Measurements from ENCODE around the gene BBS10. TPM values are rescaled to one million over a fixed set of nuclear protein-coding genes. Genes with fewer than 3 reads are reported as not detected.

The BBS10 gene
- total and polyA plus RNA-seq, 9 of the 15 experiments (the other 6 are each of a cell fraction or from before 2014, with no cell fraction given), result 2.3 to 14.9 (median 5.9) TPM

GRCh38 chr12:76329159-76329558 is 19.1 kb downstream of the BBS10 start (continued):
- no peak for TF ChIP-seq MITF (IDR thresholded peaks at IDR 0.05)
- TF ChIP-seq TRIM24 (IDR thresholded peaks at IDR 0.05), result peak in 1 of 2 experiments; percentile 58; a peak in 2 of 4 replicates
- TF ChIP-seq TEAD4 (IDR thresholded peaks at IDR 0.05; ENCODE audit: low read length), result peak; percentile 53; the same call in 1 of the 2 replicates
- no peak for TF ChIP-seq TEAD4 (CRISPR knock-in tag; IDR thresholded peaks at IDR 0.05; ENCODE audit: borderline replicate concordance)
- peak; percentile 73 to 77 for TF ChIP-seq KDM1A (IDR thresholded peaks at IDR 0.05)
- 0 out of 2 replicates have a peak, but pooled peaks have one; percentile 17 for TF ChIP-seq ZEB2 (IDR thresholded peaks at IDR 0.05)
- peak; percentile 77 for TF ChIP-seq CTBP1 (IDR thresholded peaks at IDR 0.05; ENCODE audit: borderline replicate concordance)
- TF ChIP-seq HDAC1 (IDR thresholded peaks at IDR 0.05), result 0 out of 4 replicates have a peak, but pooled peaks of 1 of the 2 experiments have one; percentile 35
- 0 out of 2 replicates have a peak, but pooled peaks have one; percentile 20 for TF ChIP-seq ATF7 (IDR thresholded peaks at IDR 0.05)
- TF ChIP-seq JUND (IDR thresholded peaks at IDR 0.05; ENCODE audit: borderline replicate concordance, low read depth, low read length), result peak; percentile 85
- peak; percentile 55; the same call in 1 of the 3 replicates for TF ChIP-seq JUND (tag; IDR thresholded peaks at IDR 0.05; ENCODE audit: borderline replicate concordance, low read depth, low read length)
- TF ChIP-seq HMBOX1 (IDR thresholded peaks at IDR 0.05), result no peak
- TF ChIP-seq POLR3A (IDR thresholded peaks at IDR 0.05; ENCODE audit: borderline replicate concordance, extremely low read depth, insufficient read depth, insufficient read length), result no peak
- no peak for TF ChIP-seq MTF1 (CRISPR knock-in tag; IDR thresholded peaks at IDR 0.05; ENCODE audit: borderline replicate concordance)
- TF ChIP-seq HDAC2 (IDR thresholded peaks at IDR 0.05), result peak; percentile 52; the same call in 1 of the 2 replicates
- peak; percentile 83 for TF ChIP-seq ZNF316 (IDR thresholded peaks at IDR 0.05)
- TF ChIP-seq MAFG (tag; conservative IDR thresholded peaks at IDR 0.05), result peak; percentile 71
- TF ChIP-seq RCOR1 (IDR thresholded peaks at IDR 0.05; ENCODE audit: borderline replicate concordance in 1 of 2, low read depth in 2 of 2, low read length in 2 of 2), result peak in 1 of 2 experiments; percentile 94; a peak in 2 of 4 replicates
- TF ChIP-seq ATF3 (IDR thresholded peaks at IDR 0.05), result peak; percentile 71
- TF ChIP-seq ATF3 (CRISPR knock-in tag; conservative IDR thresholded peaks at IDR 0.05), result no peak
- peak; percentile 53; the same call in 1 of the 2 replicates for TF ChIP-seq DPF2 (IDR thresholded peaks at IDR 0.05)
- TF ChIP-seq CREB1 (IDR thresholded peaks at IDR 0.05), result no peak
- no peak for TF ChIP-seq CREB1 (CRISPR knock-in tag; IDR thresholded peaks at IDR 0.05)
- peak; percentile 76 for TF ChIP-seq SMARCA4 (IDR thresholded peaks at IDR 0.05)
- TF ChIP-seq ZBTB7A (IDR thresholded peaks at IDR 0.05; ENCODE audit: borderline replicate concordance, control insufficient read depth, low read depth, low read length), result no peak
- TF ChIP-seq EP300 (IDR thresholded peaks at IDR 0.05; ENCODE audit: low read length), result 0 out of 2 replicates have a peak, but pooled peaks have one; percentile 42
- peak; percentile 94 for TF ChIP-seq FOSL1 (tag; conservative IDR thresholded peaks at IDR 0.05)
- TF ChIP-seq SMARCE1 (IDR thresholded peaks at IDR 0.05), result peak; percentile 78; the same call in 1 of the 2 replicates
- peak; percentile 44; the same call in 1 of the 2 replicates for TF ChIP-seq MAFK (IDR thresholded peaks at IDR 0.05; ENCODE audit: low read length)
